Activated naive CD4-positive, alpha-beta T cell treated with anti-CD3 and anti-CD28 coated beads, Interleukin-2, amount 50 U/mL, for 16 hours (primary cell): ENCODE results near the gene SF3B2.
"Not testable (repeated sequence)": the region's sequence is repeated elsewhere in the genome, so short reads cannot be mapped to it uniquely, and the experiment has no call there.

Source experiments
- DNase-seq: peaks from one replicate; pipeline ENCODE4 v3.0.0-alpha.2; 2020

Gene SF3B2

DNA sequence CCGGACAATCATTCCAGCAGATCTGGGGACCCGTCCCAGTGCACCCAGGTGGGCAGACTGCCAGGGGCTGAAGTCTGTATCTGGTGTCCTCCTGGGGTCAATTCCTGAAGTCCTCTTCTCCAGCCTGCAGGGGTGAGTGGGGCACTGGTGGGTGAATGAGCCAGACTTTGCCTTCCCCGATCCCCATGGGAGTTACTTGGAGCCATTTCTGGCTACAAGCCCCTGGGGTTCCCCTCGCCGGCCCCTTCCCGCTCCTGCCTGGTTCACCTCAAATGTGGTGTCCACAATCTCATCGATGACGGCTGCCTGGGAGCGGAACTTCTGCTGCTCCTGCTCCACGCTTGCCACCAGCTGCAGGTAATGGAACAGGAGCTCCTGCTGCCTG is 35.4 kb upstream of the SF3B2 start:
- DNase-seq, result no peak

DNA sequence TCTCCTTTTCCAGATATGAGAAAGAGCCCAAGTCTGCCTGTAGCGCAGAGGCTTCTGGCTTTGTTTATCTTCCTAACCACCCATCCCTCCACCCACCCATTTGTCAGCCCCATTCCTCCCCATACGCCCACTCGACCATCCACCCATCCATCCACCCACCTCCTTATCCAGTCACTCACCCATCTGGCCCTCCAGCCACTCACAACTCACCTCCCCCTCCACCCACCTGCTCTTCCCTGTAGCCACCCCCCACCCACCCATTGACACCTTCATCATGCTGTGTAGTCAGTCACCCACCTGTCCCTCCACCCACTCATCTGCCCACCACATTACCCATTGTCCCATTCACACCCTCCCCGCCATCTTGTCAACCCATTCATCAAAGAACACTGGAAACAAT is 34.8 kb upstream of the SF3B2 start:
- no peak for DNase-seq

DNA sequence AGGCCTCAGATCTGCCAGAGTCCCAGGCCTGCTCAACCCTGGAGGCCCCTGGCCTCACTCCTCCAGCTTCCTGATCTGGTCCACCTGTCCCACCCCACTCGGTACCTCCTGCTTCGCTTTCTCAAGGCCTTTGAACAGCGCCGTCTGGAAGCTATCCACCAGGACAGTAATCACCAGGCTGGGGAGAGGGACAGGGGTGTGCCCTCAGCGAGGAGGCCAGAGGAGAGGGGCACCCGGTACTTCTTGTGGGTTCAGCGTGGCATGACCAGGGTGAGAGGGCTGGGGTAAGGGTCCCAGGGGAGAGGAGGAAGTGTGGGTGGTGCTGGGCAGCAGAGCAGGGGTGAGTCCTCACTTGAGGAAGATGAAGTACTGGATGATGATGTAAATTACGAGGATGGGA is 32.0 kb upstream of the SF3B2 start:
- no peak for DNase-seq

DNA sequence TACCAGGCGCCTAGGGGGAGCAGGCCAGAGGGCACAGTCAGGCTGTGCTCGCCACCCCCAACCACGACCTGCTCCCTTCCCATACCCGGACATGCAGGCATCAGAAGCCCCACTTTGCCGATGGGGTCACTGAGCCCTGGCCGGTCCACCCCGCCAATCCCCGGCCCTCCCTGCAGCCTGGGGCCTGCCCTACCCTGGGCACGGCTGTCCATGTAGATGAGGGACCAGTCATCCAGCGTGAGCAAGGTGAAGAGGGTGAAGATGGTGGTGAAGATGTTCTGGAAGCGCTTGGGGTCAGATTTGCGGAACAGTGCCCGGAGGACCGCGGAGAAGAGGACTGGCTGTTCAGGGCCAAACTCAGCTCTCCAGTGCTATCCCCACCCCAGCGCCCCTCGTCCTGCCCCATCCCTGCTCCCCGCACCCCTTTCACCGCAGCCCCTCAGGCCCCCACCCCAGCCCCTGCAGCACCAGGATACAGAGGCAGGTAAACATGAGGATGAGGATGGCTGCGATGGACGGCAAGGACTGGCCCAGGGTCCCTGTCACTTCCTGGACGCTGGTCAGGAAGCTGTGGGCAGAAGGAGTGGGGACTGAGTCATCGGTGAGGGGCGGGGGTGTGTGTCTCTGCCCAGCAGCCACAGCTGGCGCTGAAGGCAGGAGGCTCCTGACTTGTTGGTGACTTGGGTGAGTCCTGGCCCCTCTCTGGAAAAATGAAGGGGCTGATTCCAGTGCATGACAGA is 31.4 kb upstream of the SF3B2 start:
- no peak for DNase-seq

DNA sequence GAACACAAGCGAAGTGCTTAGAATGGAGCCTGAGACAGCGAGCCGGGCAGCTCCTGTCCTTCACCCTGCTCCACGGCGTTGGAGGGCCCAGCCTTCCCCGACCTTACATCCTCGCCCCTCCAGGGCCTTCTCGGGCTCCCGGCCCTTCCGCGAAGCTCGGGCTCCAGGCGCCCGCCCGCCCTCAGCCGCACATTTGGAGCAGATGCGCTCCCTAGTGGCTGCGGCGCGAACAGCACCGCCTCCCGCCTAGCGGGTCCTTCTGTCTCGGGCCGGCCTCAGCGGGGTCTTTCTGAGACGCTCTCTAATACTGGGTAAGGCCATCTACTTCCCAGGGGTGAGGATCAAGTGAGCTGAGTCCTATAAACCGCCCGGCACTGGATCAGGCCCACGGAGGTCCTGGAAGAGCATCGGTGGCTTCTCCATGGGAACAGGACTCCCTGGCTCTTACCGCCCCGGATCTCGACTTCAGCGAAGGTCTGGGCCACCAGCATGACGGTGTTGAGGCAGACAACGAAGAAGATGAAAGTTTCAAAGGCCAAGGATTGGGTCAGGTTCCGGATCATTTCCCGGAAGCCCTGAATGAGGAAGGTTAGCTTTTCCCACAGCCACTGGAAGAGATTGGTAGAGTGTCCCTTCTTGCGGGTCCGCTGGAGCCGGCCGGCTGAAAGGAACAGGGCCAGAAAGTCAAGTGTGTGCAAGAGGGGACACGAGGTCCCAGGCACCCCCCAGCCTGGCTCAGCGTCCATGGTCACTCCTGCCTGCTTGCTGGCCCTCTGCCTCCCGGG is 29.6 kb upstream of the SF3B2 start:
- DNase-seq, result peak; percentile 81

DNA sequence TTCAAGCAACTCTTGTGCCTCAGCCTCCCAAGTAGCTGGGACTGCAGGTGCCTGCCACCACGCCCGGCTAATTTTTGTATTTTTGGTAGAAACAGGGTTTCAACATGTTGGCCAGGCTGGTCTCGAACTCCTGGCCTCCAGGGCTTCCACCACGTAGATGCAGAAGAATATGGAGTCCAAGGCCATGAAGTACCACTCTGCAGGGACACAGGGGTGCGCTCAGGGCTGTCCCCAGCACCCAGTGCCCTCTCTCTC is 29.1 kb upstream of the SF3B2 start:
- DNase-seq, result not testable (repeated sequence)

DNA sequence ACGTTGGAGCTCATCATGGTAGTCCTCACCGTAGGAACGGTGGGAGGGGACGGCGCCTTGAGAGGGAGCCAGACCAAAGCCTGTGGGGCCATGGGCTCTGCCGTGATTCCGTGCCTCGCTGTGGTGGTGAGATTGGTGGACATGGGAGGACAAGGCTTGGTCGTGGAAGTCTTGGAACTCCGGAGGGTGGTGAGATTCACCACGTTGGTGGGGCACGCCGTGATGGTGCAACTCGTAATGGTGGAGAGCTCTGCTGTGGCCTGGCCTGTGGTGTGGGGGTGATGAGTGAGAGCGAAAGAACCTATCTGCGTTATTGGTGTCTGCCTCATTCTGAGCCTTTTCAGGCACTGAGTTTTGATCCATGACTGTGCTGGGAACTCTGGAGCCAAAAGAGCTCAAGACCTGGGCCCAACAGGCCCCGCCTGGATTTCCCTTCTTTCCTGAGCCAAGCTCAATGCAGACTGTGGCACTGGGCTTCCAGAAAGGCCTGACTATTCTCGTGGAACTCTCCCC is 26.1 kb upstream of the SF3B2 start, which contains the start of gene CATSPER1:
CATSPER1 (minus strand) TSS at position 463 of the 513 bp plus-strand sequence; CDS start at position 363, 100 bp downstream.
- DNase-seq, result no peak

DNA sequence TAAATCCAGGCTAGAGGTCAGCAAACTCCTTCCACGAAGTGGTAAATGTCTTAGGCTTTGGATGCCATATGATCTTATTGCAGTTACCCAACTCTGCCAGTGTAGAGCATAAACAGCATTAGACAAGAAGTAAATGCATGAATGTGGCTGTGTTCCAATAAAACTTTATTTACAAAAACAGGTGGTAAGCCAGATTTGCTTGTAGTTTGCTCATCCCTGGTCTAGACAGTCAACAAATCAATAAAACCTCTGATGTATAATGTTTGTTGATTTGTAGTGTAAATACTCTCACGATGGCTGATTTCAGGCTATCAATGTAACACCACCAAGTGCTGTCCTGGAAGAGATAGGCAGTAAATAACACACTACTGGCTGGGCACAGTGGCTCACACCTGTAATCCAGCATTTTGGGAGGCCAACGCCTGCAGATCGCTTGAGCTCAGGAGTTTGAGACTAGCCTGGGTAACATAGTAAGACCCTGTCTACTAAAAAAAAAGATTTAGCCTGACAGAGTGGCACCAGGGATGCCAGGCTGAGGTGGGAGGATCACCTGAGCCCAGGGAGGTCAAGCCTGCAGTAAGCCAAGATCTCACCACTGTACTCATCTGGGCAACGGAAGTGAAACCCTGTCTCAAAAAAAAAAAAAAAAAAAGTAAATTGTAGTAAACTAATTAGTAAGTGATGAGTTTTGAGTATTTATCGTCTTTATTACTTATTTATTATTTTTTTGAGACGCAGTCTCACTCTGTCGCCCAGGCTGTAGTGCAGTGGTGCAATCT is 19.0 kb upstream of the SF3B2 start:
- no peak for DNase-seq

DNA sequence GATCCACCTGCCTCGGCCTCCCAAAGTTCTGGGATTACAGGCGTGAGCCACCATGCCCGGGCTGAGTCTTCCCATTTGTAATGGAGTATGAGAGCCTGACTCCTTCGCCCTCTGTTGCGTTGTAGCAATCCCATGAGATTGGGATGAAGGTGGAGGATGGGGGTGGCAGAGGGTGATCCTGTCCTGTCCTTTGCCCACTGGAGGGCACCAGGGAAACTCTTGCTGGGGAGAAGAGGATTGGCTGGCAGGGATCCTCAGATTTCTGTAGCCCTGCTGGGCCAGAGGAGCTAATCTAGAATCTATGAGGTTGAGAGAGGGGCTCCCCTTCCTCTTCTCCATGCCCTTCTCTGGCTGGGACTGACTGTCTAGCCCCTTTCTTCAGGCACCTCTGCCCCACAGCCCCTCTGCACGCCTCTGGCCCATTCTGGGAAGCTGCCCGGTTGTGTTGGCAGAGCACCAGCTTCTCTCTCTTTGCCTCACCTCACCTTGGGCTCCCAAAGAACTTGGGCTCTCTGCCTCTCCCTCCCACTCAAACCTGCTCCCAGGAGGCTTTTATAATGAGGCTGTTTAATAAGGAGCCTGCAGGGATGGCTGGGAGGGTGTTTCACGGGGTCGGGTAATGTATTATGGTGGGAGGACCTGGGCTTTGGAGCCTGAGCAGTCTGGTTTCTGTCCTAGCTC is 16.4 kb upstream of the SF3B2 start:
- no peak for DNase-seq

DNA sequence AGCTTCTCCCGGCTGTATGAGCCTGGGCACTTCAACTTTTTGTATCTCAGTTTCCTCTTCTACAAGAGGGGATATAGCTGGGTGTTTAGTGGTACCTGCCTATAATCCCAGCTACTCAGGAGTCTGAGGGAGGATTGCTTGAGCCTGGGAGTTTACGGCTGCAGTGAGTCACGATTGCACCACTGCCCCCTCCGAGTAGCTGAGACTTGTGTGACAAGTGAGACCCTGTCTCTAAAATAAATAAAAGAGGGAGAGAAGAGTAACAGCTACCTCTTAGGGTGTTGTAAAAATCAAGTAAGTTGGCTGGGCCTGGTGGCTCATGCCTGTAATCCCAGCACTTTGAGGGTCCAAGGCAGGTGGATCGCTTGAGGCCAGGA is 15.8 kb upstream of the SF3B2 start:
- DNase-seq, result no peak

DNA sequence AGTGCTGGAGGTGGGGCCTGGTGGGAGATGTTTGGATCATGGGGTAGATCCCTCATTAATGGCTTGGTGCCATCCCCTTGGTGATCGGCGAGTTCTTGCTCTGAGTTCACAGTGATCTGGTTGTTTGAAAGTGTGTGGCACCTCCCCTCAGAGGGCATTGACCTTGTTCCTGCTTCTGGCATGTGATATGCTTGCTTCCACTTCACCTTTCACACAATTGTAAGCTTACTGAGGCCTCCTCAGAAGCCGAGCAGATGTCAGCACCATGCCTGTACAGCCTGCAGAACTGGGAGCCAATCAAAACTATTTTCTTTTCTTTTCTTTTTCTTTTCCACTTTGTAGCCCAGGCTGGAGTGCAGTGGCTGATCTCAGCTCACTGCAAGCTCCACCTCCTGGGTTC is 14.8 kb upstream of the SF3B2 start:
- DNase-seq, result no peak

DNA sequence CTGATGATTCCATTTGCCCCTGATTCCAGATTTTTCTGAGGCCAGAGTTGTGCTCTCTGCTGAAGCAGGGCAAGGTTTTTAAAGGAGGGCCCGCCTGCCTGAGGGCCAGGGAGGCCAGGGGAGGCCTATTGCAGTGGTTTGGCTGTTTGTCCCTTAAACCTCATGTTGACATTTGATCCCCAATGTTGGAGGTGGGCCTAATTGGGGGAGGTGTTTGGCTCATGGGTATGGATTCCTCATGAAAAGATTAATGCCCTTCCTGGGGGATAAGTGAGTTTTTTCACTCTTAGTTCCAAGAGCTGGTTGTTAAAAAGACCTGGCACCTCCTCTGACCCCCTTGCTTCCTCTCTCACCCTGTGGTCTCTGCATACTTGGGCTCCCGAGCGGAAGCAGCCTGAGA is 12.4 kb upstream of the SF3B2 start:
- no peak for DNase-seq

DNA sequence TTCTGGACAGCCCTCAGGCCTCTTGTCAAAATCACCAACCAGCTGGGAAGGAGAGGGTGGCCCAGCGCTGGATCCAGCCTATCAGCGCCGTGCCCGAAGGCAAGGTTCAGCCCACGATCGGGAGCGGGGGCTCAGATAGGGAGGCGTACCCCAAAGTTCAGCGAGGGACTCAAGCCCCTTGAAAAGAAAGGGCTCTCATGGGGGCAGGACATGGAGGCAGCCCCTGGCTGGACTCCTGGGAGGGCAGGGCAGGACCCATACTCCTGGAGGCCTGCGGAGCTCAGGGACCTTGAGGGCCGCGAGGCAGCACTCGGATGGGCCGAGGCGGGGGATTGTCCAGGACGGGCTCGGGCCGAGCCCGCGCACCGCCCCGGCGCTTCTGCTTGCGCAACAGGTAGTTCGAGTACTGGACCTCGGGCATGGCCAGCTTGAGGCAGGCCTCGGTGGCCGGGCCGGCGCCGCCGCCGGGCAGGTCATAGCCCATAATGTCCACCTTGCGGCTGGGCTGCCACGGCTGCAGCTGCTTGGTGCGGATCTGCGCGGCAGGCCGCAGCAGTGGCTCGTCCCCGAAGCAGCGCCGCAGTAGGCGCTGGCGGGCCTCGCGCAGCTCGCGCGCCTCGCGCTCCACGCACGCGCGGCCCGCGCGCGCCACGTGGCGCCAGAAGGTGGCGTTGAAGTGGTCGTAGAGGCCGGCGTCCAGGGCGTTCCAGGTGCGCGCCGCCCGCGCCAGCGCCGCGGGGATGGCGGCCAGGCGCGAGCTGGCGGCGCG is 9.8 kb upstream of the SF3B2 start:
- no peak for DNase-seq

DNA sequence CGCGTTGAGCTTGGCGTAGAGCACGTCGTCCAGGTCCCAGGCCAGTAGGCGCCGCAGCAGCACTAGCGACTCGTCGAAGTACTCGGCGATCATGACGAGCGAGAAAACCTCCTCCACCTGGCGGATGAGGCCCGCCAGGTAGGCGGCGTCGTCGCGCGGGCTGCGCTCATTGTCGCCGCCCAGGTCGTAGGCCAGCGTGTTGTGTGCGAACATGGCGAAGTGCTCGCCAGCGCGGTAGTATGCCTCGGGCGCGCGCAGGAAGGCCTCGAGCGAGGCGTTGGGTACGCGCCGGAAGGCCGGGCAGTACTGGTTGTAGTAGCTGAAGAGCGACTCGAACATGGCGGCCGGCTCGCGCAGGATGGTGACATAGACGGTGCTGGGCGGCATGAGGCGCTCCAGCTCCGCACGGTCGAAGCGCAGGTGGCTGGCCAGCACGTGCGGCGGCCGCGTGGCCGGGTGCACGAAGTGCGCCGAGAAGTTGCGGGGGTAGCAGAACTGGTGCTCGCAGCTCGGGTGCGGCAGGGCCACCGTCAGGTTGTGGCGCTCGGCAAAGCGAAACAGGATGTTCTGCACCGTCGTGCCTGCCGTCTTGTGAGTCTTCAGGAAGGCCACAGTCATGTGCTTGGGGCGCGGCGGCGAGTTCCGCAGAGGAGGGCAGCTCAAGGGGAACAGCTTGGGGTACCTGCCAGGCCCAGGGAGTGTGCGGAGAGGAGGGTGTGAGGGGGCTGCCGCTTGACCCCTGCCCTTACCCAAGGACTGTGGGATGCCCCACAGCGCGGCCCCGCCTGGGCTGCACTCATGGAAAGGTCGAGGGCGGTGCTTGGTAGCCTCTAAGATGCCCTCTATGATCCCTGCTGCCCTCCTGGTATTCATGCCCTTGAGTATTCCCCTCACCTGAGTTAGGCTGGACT is 8.9 kb upstream of the SF3B2 start:
- no peak for DNase-seq

DNA sequence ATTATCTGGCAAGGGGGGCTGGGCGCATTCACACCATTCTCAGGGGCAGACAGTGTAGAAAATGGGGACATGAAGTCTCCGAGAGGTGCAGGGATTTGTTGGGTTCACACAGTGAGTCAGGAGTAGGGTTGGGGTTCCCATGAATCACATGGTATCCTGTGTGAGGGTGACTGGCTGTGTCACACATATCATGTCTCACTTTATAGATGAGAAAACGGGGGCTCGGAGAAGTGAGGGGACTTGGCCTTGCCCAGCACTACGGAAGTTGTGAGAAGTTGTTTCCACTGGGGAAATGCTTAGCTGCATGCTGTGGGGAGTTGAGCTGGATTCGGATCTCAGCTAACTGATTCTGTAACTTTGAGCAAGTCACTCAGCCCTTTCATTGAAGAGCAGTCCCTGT is 7.4 kb upstream of the SF3B2 start:
- DNase-seq, result no peak

DNA sequence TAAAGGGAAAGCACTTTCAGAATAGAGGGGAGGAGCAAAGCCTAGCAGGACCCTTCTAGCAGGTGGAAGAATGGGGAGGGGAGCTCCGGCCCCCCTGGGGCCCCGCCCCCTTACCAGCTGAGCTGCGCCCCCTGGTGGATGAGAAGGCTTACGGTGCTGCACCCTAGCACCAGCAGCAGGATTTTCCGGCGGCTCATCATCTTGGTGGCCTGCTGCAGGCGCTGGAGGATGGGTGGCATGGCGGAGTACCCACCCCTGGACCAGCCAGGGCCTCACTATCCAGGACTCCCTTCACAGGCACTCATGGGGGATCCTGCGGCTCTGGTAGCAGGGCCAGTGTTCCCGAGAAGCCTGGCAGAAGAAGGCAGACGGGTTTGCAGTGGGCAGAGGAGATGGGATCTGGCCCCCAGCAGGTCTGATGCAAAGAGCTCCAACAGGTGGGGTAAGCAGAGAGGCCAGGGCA is 7.0 kb upstream of the SF3B2 start:
- peak; percentile 84 for DNase-seq

DNA sequence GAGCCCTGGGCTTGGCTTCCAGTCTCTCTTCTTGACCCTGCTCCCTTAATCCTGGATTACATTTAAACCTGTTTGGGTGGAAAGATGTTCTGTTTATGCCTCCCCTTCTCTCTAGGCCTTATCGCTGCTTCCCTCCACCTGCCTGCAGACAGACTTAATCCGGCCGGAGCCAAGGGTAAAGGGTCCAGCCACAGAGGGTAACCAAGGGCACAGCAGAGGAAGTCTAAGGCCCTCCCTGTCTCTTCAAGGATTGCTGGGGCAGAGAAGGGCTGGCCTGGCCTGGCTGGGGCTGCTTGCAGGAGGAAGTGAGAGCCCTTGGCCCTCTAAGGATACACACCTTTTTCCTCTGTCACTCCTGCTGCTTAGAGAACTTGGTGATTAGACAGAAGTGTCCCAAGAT is 5.3 kb upstream of the SF3B2 start:
- DNase-seq, result no peak

DNA sequence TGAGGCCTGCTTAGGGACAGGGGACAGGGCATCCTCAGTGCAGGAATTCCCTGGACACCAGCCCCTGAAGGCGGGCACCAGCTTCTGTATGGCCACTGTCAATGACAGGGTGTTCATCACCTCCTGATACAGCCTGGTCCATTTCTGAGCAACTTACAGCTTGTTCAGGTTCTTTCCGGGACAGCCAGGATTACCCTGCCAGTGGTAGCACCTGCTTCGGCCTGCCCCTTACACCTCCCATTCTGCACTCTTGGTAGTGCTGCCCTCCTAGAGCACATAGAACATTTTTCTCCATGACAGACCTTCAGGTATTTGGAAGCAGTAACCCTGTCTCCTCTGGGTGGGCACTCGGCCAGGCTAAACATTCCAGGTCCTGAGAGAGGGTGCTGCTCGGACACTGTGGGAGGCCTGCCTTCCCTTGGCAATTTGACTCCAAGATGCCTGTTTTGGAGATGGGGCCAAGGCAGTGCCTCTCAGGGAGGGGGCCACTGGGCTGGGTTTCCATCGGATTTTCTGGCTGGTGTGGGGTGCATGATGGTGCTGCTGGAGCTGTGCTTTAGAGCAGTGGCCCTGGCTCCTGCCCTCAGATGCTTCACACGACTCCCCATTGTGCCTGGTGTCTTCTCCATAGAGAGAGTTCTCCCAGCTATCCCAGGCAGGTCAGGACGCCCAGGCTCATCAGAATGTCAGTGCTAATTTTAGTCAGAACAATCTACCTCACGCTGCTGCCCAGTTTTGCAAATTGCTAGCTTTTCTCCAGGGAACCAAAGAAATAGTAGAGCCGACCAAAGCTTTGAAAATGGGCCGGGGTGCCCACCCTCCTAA is 4.4 kb upstream of the SF3B2 start:
- no peak for DNase-seq

DNA sequence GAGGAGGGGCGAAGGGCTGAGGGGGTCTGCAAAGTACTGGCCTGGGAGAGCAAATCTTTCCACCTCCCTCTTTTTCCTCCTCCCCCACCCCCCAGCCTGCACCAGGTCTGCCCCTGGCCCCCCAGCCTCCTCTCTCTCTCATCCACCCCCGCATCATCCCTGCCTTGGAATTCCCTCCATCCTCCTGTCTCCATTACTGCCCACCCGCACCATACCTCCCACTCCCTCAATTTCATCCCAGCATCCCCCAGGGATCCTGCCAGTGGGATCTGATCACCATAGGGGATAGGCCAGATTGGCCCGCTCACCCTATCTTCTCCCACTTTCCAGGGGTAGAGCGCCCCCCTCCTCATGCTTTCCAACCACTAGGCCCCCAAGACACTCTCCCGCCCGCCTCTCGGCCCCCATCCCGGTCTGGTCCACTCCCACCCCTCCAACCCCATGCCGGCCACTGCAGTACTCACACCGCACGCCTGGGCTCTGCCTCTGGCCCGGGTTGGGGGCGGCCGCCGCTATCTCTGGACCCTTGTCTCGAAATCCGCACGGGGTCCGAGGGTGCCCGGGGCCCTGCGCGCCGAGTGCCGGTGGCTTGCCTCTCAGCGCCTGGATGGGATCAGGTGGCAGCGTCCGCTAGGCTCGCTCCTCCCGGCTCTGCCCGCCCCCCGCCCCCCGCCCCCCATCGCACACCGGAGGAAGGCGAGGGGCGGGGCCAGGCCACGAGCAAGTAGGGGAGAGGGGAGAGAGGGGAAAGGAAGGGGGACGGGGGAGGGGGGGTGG is 3.4 kb upstream of the SF3B2 start, which contains the start of gene GAL3ST3:
GAL3ST3 (minus strand) TSS at position 615 of the 777 bp plus-strand sequence. CDS start 3,746 bp downstream, outside the sequence.
- DNase-seq, result no peak
